ENCODE data around the gene FOXA1. TPM values are rescaled to one million over a fixed set of nuclear protein-coding genes. Genes with fewer than 3 reads are reported as not detected.
A peak's percentile ranks its signal among the peaks of the same experiment; 100 is the strongest.

The FOXA1 gene
- total and polyA plus RNA-seq, 2 of the 8 experiments (the other 6 are each of a cell fraction or from before 2014, with no cell fraction given) = 0.08 to 0.20 TPM

DNA sequence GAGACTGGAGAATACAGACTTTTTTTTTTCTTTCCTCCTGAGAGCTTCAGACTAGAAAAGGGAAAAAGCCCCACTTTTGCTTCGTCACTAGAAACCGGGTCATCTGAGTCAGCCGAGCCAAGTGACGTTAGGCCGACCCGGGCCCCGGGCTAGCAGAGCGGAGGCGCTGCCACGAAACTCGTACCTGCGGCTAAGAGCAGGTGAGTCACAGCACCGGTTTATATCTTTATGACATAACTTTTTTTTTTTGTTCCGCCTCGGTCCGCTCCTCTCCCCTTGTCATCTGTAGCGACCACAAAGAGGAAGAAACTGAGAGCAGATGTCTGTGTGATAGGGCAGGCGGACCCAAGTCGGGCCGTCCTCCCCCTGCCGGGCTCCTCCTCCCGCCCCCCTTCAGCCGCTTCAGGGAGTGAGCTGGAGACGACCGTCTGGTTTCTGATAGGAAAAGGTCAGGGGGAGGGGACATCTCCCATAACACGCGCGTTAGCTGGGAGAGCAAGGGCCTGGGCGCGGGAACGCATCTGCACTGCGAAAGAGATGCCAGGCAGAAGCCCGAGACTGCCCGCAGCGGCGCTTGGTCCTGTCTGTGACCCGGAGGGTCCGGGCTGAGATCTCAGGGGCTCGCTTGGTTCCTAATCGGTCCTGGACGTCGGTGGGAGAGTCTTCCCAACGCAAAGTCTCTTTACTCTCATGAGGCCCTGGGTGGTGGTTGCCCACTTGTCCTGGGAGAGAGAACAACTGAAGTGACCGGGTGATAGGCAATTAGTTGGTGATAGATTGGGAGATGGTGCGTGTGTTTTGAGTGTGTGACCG, 966 bp upstream of the FOXA1 start:
- Histone ChIP-seq H3K9ac (replicated peaks in 1 of 4; ENCODE audit: extremely low read depth in 1 of 4, low read depth in 3 of 4, low read length in 3 of 4) (no peak overlapping the region), H3K79me1 (ENCODE audit: low read depth, low read length) (no peaks in the 10 kb centered on the region), H2BK5ac (ENCODE audit: low read depth, low read length) (no peak overlapping the region), H3K23ac (ENCODE audit: insufficient read length) (no peak overlapping the region), H3K79me2 (ENCODE audit: control insufficient read depth in 1 of 2, insufficient read depth in 2 of 2, low read length in 2 of 2) (no peaks in the 10 kb centered on the region), H2AFZ (ENCODE audit: low read length) (no peak overlapping the region), H2AK5ac (ENCODE audit: low read depth, low read length) (no peak overlapping the region), H4K5ac (ENCODE audit: insufficient read length, low read depth, low read length) (no peak overlapping the region), H3K18ac (ENCODE audit: extremely low read depth, low read length) (peak overlapping the region; percentile 60; the same call in 1 of the 2 replicates), H2BK15ac (ENCODE audit: low read length) (no peak overlapping the region), H4K8ac (ENCODE audit: extremely low read depth, insufficient read depth, low read length) (no peak overlapping the region), H3K27ac (ENCODE audit: low read depth, low read length) (no peak overlapping the region), H3K14ac (ENCODE audit: insufficient read length) (no peak overlapping the region), H3K4me1 (replicated peaks in 1 of 4; ENCODE audit: control insufficient read depth in 3 of 4, insufficient read depth in 4 of 4, low read length in 3 of 4) (peaks cover 0 to 27% (median 13%) of the 10 kb centered on the region in 4 experiments; a peak in 6 of 7 replicates), H2BK120ac (replicated peaks; ENCODE audit: low read depth, low read length) (no peak overlapping the region), H3K4ac (replicated peaks; ENCODE audit: insufficient read length, low read depth, low read length) (no peak overlapping the region), H2BK20ac (ENCODE audit: low read length) (no peak overlapping the region), H3K23me2 (ENCODE audit: low read depth, low read length) (peaks cover 5% of the 10 kb centered on the region), H4K91ac (replicated peaks; ENCODE audit: insufficient read length, low read length) (no peak overlapping the region), H3K56ac (replicated peaks; ENCODE audit: insufficient read length, low read depth, low read length) (no peak overlapping the region), H4K20me1 (replicated peaks in 1 of 2; ENCODE audit: control insufficient read depth in 1 of 2, insufficient read depth in 2 of 2, low read length in 2 of 2) (peaks cover 10 to 21% of the 10 kb centered on the region in 2 experiments), H3K9me3 (ENCODE audit: insufficient read depth in 2 of 2, low read depth in 1 of 2, low read length in 1 of 2) (no peaks in the 10 kb centered on the region), H2BK12ac (ENCODE audit: low read depth, low read length) (no peak overlapping the region), H3K4me3 (ENCODE audit: extremely low read depth in 1 of 4, insufficient read depth in 2 of 4, low read depth in 3 of 4, low read length in 4 of 4) (peak overlapping the region; percentile 26 to 60 (median 32); a peak in 5 of 8 replicates), H3K36me3 (ENCODE audit: control insufficient read depth in 2 of 4, insufficient read depth in 4 of 4, low read length in 3 of 4) (no peaks in the 10 kb centered on the region), H3K4me2 (ENCODE audit: insufficient read depth in 1 of 2, low read depth in 2 of 2, low read length in 2 of 2) (peak overlapping the region; percentile 72 to 85), H3K27me3 (replicated peaks in 1 of 4; ENCODE audit: control insufficient read depth in 3 of 4, extremely low read depth in 1 of 4, insufficient read depth in 3 of 4, low read length in 3 of 4) (peaks cover 83 to 99% (median 93%) of the 10 kb centered on the region in 4 experiments)
- peak in 1 of 2 experiments; percentile 79 for DNase-seq (ENCODE audit: low read depth in 1 of 2, low spot score in 2 of 2)
- CTCF ChIA-PET (ENCODE audit: partially characterized antibody) = interaction anchor here (0.9 to 7.6 kb wide), 4 partner anchors 9 to 256 kb away, joined by 4 to 62 read pairs (median 20); no protein-coding TSS in a partner anchor
- POLR2A ChIA-PET (ENCODE audit: partially characterized antibody) = no interaction called here
- FAIRE-seq = no peak
- 3% methylated on average over 44 of the region's 46 CpGs; no CpG with 5 or more reads in 1 of the 2 experiments for WGBS, 2 experiments (ENCODE audit: extremely low coverage in 1 of 2, insufficient coverage in 1 of 2, insufficient read length in 1 of 2, insufficient replicate concordance in 2 of 2, low coverage in 1 of 2, low lambda C conversion rate in 2 of 2, missing lambda C conversion rate in 1 of 2)
- TF ChIP-seq NRF1 (IDR thresholded peaks at IDR 0.05; ENCODE audit: low read depth, low read length) = no peak
- TF ChIP-seq ASH2L (IDR thresholded peaks at IDR 0.05; ENCODE audit: low read length) = peak; percentile 33
- TF ChIP-seq HDAC6 (IDR thresholded peaks at IDR 0.05; ENCODE audit: low read depth, low read length) = no peak
- 0 out of 2 replicates have a peak, but pooled peaks have one; percentile 17 for TF ChIP-seq CREB1 (IDR thresholded peaks at IDR 0.05)
- peak; percentile 87 for TF ChIP-seq CTBP2 (IDR thresholded peaks at IDR 0.05; ENCODE audit: borderline replicate concordance, insufficient read depth, insufficient read length, low read length)
- peak; percentile 87 for TF ChIP-seq SUZ12 (IDR thresholded peaks at IDR 0.05; ENCODE audit: low read length)
- TF ChIP-seq EZH2 (IDR thresholded peaks at IDR 0.05; ENCODE audit: low read depth, low read length, severe bottlenecking) = peak; percentile 92
- TF ChIP-seq RNF2 (IDR thresholded peaks at IDR 0.05; ENCODE audit: borderline replicate concordance, low read depth, low read length, missing control alignments, poor library complexity, severe bottlenecking) = peak; percentile 83
- TF ChIP-seq EP300 (IDR thresholded peaks at IDR 0.05; ENCODE audit: borderline replicate concordance in 1 of 2, low read depth in 2 of 2, low read length in 2 of 2) = no peak
- no peak for TF ChIP-seq KDM1A (IDR thresholded peaks at IDR 0.05; ENCODE audit: borderline replicate concordance, low read length)
- no peak for TF ChIP-seq KDM5A (IDR thresholded peaks at IDR 0.05; ENCODE audit: low read length)
